Measurements from ENCODE around the gene ARHGAP6. TPM values are rescaled to one million over a fixed set of nuclear protein-coding genes. Genes with fewer than 3 reads are reported as not detected.
"Not testable (repeated sequence)": the region's sequence is repeated elsewhere in the genome, so short reads cannot be mapped to it uniquely, and the experiment has no call there.

Gene ARHGAP6
- total RNA-seq, 1 experiment from 2014 or later = 1.8 TPM

DNA sequence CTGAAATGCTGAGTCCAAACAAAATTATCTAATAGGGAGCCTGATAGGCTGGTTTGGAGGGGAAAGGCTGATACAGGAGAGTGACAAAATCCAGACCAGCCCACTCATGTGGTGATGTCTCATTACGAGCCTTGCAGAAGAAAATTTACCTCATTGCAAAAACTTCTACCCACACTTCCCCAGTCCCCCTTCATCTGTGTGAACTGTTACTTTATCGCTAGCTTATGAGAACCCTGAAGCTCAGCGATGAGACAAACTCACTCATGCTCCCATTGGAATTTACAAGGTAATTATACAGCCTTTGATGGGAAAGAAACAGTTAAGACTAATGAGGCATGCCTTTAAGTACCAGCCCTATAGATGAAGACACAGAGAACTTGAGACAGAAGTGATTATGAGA is 76.1 kb downstream of the ARHGAP6 start:
- in situ Hi-C loops (cut with HindIII; ENCODE audit: low pct_unique_long_range_greater_than_20kb, low sequenced_read_pairs) = no loop called here
- DNase-seq (ENCODE audit: low read depth) = no peak

DNA sequence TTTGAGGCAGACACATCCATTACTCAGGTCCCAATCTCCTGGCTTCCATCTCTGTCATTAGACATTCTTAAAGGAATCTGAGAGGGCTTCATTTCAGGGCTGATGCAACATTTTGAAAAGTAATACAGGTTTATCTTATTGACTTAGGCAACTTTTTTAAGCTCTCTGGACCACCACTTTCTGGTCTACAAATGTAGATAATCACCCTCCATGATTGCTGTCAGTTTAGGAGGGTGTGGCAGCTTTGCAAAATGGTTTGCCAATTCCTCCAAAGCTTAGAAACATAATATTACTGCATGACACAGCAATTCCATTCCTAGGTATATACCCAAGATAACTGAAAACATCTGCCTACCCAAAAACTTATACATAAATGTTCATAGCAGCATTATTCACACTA is 77.6 kb downstream of the ARHGAP6 start:
- no peak for DNase-seq (ENCODE audit: low read depth)
- in situ Hi-C loops (cut with HindIII; ENCODE audit: low pct_unique_long_range_greater_than_20kb, low sequenced_read_pairs) = no loop called here

DNA sequence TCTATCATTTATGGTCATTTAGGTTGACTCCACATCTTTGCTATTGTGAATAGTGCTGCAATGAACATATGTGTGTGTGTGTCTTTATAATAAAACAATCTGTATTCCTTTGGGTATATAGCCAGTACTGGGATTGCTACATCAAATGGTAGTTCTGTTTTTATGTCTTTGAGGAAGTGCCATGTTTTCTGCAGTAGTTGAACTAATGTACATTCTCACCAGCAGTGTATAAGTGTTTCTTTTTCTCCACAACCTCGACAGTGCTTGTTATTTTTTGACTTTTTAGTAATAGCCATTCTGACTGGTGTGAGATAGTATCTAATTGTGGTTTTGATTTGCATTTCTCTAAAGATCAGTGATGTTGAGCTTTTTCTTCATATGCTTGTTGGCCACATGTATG is 80.5 kb downstream of the ARHGAP6 start:
- in situ Hi-C loops (cut with HindIII; ENCODE audit: low pct_unique_long_range_greater_than_20kb, low sequenced_read_pairs) = no loop called here
- no peak for DNase-seq (ENCODE audit: low read depth)

DNA sequence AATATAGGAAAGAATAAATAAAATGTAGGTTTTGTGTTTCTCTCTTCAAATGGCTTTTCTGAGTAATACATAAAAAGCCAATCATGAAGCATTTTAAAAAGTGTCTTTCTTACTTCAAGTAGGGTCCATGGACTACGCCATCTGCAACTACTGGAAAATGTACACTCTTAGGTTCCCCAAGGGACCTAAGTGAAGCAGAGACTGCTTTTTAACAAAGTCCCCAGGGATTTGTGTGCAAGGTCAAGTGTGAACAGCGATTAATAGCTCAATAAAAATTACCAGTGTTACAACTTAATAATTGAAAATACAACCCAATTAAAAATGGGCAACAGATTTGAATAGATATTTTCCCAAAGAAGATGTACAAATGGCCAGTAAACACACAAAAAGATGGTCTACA is 84.9 kb downstream of the ARHGAP6 start:
- in situ Hi-C loops (cut with HindIII; ENCODE audit: low pct_unique_long_range_greater_than_20kb, low sequenced_read_pairs) = no loop called here
- DNase-seq (ENCODE audit: low read depth) = no peak

DNA sequence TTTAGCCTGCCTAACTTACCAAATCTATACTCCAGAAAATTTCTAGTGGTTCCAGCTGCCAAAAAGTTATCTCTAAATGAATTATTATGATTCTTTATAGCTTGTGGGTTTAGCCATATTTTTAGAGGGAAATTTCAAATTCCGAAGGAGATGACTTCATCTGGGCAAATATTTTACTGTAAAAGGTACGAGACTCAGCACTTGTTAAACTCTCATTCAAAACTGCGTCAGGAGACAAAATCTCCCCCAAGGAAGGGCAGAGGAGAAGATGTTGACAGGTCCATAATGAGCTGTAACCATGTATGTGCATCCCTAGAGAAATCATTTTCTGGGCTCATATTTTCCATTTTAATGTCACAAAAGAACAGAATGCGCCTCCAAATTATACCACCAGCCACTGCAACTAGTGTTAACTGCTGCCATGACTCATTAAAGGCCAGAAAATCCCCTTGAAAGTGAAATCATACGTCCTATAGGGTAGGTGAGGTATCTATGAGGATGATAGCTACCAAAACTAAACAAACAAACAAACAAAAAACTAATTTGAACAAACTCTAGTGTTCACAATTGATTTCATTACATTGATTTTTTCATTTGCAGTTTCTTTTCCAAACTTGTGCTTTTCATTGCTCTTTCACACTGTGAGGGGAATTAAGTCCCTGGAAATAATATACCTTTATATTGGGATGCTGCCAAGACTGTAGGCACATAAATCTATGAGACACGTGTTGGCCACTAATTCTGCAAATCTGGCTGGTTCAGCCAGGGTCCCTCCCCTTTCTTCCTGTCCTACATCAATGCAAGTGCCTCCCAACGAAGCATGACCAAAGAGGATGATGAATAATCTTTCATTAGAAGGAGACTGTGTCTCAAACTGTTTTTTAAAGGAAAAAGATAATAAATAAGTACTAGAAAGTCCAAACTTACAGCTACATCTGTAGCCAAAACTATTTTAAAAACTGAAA is 85.8 kb downstream of the ARHGAP6 start:
- peak; percentile 44 for DNase-seq (ENCODE audit: low read depth)
- in situ Hi-C loops (cut with HindIII; ENCODE audit: low pct_unique_long_range_greater_than_20kb, low sequenced_read_pairs) = no loop called here

DNA sequence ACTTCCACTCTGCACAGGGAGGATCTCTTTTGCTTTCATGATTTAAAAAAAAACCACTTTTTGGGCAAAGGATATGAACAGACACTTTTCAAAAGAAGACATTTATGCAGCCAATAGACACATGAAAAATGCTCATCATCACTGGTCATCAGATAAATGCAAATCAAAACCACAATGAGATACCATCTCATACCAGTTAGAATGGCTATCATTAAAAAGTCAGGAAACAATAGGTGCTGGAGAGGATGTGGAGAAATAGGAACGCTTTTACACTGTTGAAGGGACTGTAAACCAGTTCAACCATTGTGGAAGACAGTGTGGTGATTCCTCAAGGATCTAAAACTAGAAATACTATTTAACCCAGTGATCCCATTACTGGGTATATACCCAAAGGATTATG is 87.4 kb downstream of the ARHGAP6 start:
- DNase-seq (ENCODE audit: low read depth); in situ Hi-C loops (cut with HindIII; ENCODE audit: low pct_unique_long_range_greater_than_20kb, low sequenced_read_pairs): not testable (repeated sequence)

DNA sequence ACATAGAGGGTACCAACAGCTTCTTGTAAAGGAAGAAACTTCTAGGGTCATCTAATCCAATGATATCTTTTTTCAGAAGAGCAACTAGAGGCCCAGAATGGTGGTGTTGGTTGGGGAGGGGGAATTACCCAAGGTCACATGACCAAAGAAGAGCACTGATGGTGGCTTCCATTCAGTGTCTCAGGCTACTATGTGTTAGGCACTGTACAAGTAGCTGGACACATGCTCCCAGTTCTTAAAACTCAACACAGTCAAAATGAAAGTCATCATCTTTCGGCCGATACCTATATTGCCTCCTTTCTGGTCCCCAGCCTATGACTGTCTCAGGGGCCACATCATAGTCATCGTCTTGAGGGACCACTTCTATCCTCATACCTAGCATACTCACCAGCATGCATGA is 88.1 kb downstream of the ARHGAP6 start:
- in situ Hi-C loops (cut with HindIII; ENCODE audit: low pct_unique_long_range_greater_than_20kb, low sequenced_read_pairs) = no loop called here
- DNase-seq (ENCODE audit: low read depth) = no peak

DNA sequence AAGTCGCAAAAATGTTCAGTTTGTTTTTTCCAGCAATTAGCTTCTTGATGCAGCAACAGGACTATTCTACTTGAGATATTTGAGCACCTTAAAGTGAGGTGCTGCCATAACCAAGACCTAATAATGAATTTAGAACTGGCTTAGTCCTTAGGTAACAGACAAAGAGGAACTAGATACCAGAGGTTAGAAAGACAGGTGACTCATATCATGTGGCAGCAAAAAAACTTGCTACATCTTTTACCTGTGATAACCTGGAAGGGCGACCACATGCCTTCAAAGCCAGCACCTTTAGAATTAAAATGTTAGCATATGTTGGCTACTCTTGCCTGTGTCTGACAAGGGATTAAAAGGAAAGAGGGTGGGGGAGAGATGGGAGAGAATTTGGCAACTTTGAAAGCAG is 90.4 kb downstream of the ARHGAP6 start:
- DNase-seq (ENCODE audit: low read depth) = no peak
- in situ Hi-C loops (cut with HindIII; ENCODE audit: low pct_unique_long_range_greater_than_20kb, low sequenced_read_pairs) = no loop called here

DNA sequence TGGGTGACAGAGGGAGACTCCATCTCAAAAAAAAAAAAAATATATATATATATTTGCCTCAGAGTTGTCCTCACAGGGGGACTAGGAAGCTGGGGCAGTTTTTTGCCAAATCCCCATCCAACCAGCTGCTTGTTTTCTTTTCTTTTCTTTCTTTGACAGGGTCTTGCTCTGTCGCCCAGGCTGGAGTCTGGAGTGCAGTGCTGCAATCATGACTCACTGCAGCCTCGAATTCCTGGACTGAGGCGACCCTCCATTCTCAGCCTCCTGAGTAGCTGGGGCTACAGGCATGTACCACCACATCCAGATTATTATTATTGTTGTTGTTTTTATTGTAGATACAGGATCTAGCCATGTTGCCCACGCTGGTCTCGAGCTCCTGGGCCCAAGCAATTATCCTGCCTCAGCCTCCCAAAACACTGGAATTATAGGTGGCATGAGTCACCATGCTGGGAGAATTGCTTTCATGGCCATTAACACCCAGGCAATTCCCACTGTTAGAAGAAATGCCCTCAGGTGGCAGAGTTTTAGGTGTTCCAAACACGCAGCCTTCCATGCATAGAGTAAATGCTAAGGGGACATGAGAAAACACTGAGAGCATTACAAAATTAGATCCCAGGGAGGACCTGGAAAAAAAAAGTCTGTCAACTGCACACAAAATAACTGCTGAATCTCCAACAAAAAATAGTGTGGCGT is 98.0 kb downstream of the ARHGAP6 start:
- in situ Hi-C loops (cut with HindIII; ENCODE audit: low pct_unique_long_range_greater_than_20kb, low sequenced_read_pairs) = no loop called here
- no peak for DNase-seq (ENCODE audit: low read depth)

DNA sequence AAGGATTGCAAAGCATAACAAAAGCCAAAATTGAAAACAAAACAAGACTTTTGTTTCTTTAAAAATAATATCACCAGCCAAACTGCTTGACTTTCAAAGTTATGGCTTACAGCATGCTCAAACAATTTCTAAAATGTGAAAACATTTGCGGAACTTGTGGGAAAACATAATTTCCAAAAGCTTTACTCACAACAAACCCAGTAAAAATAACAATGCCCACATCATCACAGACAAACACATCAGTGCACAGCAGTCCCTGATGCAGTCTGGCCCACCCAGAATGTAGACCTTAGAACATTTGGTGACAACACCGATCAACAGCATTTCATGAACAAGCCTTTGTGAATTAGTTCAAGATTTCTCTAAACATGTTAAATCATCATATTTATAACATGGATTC is 98.9 kb downstream of the ARHGAP6 start:
- in situ Hi-C loops (cut with HindIII; ENCODE audit: low pct_unique_long_range_greater_than_20kb, low sequenced_read_pairs) = no loop called here
- no peak for DNase-seq (ENCODE audit: low read depth)

DNA sequence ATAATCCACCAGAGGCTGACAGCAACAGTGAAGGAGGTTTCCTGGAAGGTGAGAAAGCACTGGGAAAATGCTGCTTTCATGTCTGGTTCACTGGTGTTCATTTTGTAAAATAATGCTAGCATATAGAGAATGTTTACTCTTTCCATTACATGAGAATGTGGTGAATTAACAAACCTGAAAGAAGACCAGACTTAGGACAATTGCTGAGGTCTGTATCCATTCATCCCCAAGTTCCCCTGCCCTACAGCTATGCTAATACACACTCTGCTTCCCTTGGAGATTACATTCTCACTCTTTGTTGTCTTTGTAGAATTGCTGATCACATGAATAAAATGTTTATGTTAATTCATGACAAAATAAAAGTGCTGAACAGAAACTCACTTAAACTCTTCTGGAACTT is 99.5 kb downstream of the ARHGAP6 start:
- no peak for DNase-seq (ENCODE audit: low read depth)
- in situ Hi-C loops (cut with HindIII; ENCODE audit: low pct_unique_long_range_greater_than_20kb, low sequenced_read_pairs) = no loop called here

DNA sequence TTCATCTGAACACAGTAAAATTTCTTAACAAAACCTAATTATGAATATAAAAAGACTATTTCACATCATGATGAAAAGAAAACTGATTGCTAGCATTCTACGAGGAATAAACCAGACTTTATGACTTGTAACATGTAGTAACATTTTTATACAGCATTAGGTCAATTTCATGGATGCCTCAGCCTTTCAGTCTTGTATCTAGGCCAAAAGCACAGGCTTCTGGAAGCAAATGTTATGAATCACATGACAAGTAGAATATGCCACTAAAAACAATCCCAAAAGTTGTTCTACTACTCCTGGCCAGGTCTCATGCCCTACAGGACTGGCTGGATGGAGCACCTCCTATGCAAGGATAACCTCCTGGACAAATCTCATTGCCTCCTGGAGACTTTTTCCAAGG is 101.2 kb downstream of the ARHGAP6 start:
- no peak for DNase-seq (ENCODE audit: low read depth)
- in situ Hi-C loops (cut with HindIII; ENCODE audit: low pct_unique_long_range_greater_than_20kb, low sequenced_read_pairs) = no loop called here

DNA sequence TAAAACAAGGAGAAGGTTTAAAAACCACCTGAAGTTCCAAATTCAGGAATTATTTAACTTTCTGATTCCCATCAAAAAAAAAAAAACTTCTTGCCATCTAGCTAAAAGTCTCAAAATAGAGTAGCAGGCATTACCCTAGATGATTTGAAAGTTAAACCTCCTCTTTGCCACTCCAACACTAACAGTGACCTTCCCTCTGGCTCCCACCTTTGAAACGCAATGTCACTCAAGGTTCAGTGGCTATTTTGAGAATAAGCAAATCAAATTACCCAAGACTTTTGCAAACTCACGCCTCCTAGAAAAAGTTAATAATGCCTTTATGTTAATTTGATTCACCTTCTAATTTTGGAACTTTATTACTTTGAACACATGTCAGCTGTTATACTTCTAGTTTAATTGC is 103.2 kb downstream of the ARHGAP6 start:
- in situ Hi-C loops (cut with HindIII; ENCODE audit: low pct_unique_long_range_greater_than_20kb, low sequenced_read_pairs) = no loop called here
- DNase-seq (ENCODE audit: low read depth) = no peak

DNA sequence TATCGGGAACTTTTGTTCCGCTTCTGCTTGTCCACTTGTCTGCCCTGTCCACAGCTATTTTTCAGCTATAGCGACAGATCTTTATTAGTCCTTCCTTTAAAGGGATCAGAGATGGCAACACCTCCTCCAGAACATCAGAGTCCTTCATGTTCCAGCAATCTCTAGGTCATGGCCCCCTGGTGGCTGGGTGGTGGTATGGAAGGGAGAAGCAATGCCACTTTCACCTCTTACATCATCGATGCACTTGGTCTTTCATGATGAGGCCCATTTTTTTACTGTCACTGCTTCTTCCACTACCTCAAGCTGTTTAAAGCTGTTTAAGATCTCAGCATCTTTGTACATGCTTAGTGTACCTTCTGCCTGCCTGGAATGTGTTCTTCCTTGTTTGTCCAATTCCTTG is 106.7 kb downstream of the ARHGAP6 start:
- no peak for DNase-seq (ENCODE audit: low read depth)
- in situ Hi-C loops (cut with HindIII; ENCODE audit: low pct_unique_long_range_greater_than_20kb, low sequenced_read_pairs) = no loop called here

DNA sequence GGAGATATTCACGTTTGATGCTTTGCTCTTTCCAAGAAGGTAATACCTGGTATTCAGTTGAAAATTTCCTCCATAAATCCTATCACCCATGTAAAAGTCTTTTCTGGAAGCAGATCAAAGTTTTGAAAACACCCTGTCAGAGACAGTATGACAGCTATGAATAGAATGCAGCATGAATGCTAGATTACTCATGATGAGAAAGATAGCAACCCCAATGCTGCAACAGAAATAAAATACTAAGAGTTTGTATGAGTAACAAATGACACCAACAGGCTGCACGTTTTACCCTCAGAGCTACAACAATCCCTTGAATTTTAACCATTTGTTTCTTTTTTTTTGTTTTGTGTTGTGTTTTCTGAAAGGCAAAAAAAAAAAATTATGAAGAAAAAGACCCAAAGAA is 108.6 kb downstream of the ARHGAP6 start:
- in situ Hi-C loops (cut with HindIII; ENCODE audit: low pct_unique_long_range_greater_than_20kb, low sequenced_read_pairs) = no loop called here
- DNase-seq (ENCODE audit: low read depth) = no peak

DNA sequence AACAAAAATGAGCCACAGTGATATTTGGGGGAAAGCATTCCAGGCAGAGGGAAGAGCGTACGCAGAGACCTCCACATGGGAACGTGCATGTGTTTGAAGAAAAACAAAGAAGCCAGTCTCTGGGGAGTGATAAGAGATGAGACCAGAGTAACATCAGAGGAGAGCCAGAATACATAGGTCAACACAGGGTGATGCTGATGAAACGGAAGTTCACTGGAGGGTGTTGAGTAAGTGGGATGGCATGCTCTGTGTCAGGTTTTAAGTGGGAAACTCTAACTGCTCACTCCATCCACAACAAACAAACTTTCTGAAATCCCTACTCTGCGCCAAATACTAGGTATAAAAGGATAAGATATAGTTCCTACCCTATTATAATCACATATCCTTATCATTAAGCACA is 110.0 kb downstream of the ARHGAP6 start:
- in situ Hi-C loops (cut with HindIII; ENCODE audit: low pct_unique_long_range_greater_than_20kb, low sequenced_read_pairs) = no loop called here
- DNase-seq (ENCODE audit: low read depth) = no peak

DNA sequence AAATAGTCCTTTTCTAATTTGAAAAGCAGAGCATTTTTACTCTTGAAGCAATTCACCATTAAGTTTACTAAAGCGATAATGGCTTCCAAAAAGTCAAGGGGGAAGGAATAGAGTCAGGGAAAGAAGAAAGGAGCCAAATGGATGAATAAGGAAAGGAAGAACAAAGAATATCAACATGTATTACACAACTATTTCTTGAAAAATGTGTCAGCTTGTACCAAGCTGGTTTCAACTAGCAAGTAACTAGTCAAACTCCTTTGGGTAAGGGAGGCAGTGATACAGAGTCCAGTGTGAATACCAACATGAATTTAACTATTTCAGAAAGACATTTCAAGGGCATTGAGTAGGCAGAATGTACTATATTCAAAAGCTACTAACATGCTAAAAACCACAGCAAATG is 112.1 kb downstream of the ARHGAP6 start:
- DNase-seq (ENCODE audit: low read depth) = no peak
- in situ Hi-C loops (cut with HindIII; ENCODE audit: low pct_unique_long_range_greater_than_20kb, low sequenced_read_pairs) = no loop called here

DNA sequence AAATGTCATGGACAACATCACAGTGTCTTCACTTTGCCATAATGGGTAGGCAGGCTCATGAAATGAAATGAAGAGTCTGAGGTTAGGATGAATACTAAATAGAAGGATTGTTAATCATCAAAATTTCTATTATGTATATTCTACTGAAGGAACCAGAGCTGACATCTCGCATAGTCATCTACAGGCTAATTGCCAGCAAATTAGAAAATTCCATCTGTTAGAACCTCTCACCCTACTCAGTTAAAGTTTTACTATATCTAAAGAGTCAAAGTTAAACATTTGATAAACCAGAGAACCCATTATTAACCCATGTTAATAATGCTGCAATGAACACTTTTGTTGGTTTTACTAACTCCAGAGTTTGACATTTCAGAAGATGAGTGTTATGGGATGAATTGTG is 114.6 kb downstream of the ARHGAP6 start:
- in situ Hi-C loops (cut with HindIII; ENCODE audit: low pct_unique_long_range_greater_than_20kb, low sequenced_read_pairs) = no loop called here
- no peak for DNase-seq (ENCODE audit: low read depth)

DNA sequence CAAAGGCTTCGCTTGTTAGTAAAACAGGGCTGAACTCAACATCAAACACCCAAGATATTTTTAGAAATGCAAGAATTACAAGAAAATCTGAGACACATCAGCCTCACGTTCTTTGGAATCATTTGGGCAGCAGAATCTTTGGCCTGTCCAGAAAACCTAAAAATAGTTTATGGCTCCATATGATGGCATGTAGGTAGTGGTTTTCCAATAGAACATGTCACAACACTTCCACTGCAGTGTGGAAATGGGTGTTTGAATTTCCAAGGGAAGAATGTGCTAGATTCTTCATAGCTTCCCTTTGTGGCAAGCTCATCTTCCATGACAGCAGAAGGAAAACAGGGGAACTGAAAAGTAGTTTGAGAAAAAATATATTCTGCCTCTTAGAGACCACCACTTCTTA is 118.8 kb downstream of the ARHGAP6 start:
- DNase-seq (ENCODE audit: low read depth) = no peak
- in situ Hi-C loops (cut with HindIII; ENCODE audit: low pct_unique_long_range_greater_than_20kb, low sequenced_read_pairs) = no loop called here

DNA sequence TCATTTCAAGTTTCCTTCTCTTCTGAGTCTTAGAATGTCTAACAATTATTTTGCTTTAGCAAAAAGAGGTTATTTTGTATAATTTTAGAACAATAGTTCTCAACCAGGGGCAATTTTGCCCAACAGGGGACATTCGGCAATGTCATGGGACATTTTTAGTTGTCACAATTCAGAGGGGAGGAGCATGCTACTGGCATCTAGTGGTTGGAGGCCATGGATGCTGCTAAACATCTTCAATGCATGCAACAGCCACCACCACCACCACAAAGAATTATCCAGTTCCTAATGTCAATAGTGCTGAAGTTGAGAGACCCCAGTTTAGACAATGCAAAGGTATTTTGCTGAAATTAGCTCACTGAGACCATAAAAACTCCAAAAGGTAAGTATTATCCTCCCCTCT is 122.5 kb downstream of the ARHGAP6 start:
- DNase-seq (ENCODE audit: low read depth) = no peak
- in situ Hi-C loops (cut with HindIII; ENCODE audit: low pct_unique_long_range_greater_than_20kb, low sequenced_read_pairs) = no loop called here

Measured in Caki2 (cell line).